ENCODE results near the gene EFEMP1. TPM values are rescaled to one million over a fixed set of nuclear protein-coding genes. Genes with fewer than 3 reads are reported as not detected.

The EFEMP1 gene
- total and polyA plus RNA-seq, 2 of the 13 experiments (the other 11 are each of a cell fraction or from before 2014, with no cell fraction given) = not detected

- Histone ChIP-seq H3K9me3 (ENCODE audit: low read length) (no peaks in the 10 kb centered on the region), H3K4me1 (ENCODE audit: insufficient read depth, low read length) (no peaks in the 10 kb centered on the region), H3K4me3 (replicated peaks in 1 of 3; ENCODE audit: insufficient read depth in 1 of 3, low read depth in 2 of 3, low read length in 3 of 3) (no peak overlapping the region), H2AFZ (ENCODE audit: low read length) (no peak overlapping the region), H3K27me3 (ENCODE audit: control insufficient read depth in 1 of 2, insufficient read depth in 2 of 2, low read length in 2 of 2) (no peaks in the 10 kb centered on the region), H3K4me2 (ENCODE audit: low read depth, low read length) (no peak overlapping the region), H4K20me1 (ENCODE audit: insufficient read depth, low read length) (no peaks in the 10 kb centered on the region), H3K79me2 (ENCODE audit: insufficient read depth, low read length) (no peaks in the 10 kb centered on the region), H3K36me3 (replicated peaks in 1 of 2; ENCODE audit: control insufficient read depth in 1 of 2, insufficient read depth in 2 of 2, low read length in 2 of 2) (no peaks in the 10 kb centered on the region), H3K27ac (ENCODE audit: extremely low read length, insufficient read depth, low read length) (no peak overlapping the region), H3K9ac (ENCODE audit: insufficient read depth, low read depth, low read length) (no peak overlapping the region)
- no peak for ATAC-seq
- BruUV-seq (replicated peaks) = no TSS peak
- DNase-seq (ENCODE audit: low spot score) = no peak
- no peak for FAIRE-seq
- WGBS (ENCODE audit: low lambda C conversion rate) = 3% methylated on average over 1 of the region's 1 CpG
- intact Hi-C loops (cut with micrococcal nuclease; ENCODE audit: unreplicated experiment) (no loop called here), in situ Hi-C loops (cut with HindIII; ENCODE audit: extremely low pct_ligation_motif_present, low pct_unique_long_range_greater_than_20kb) (no loop called here)
- ChIA-PET CTCF (ENCODE audit: low intra/inter-chr PET ratio, low total read pairs) (no interaction called here), POLR2A (no interaction called here)
- TF ChIP-seq FOXP1 (IDR thresholded peaks at IDR 0.05) = no peak
- TF ChIP-seq FOXP1 (CRISPR knock-in tag; IDR thresholded peaks at IDR 0.05) = no peak
- TF ChIP-seq NFIC (IDR thresholded peaks at IDR 0.05; ENCODE audit: low read length) = no peak
- TF ChIP-seq ZNF468 (CRISPR knock-in tag; IDR thresholded peaks at IDR 0.05) = no peak
- TF ChIP-seq KAT8 (CRISPR knock-in tag; IDR thresholded peaks at IDR 0.05) = no peak
- no peak for TF ChIP-seq ZNF432 (CRISPR knock-in tag; IDR thresholded peaks at IDR 0.05; ENCODE audit: borderline replicate concordance)
- TF ChIP-seq ELF3 (CRISPR knock-in tag; IDR thresholded peaks at IDR 0.05) = no peak
- no peak for TF ChIP-seq ZNF251 (CRISPR knock-in tag; IDR thresholded peaks at IDR 0.05)
- no peak for TF ChIP-seq SETDB1 (CRISPR knock-in tag; IDR thresholded peaks at IDR 0.05; ENCODE audit: borderline replicate concordance)
- TF ChIP-seq MYNN (CRISPR knock-in tag; IDR thresholded peaks at IDR 0.05; ENCODE audit: low read depth) = no peak
- TF ChIP-seq ZBTB10 (CRISPR knock-in tag; IDR thresholded peaks at IDR 0.05; ENCODE audit: borderline replicate concordance) = no peak
- TF ChIP-seq ZNF574 (CRISPR knock-in tag; IDR thresholded peaks at IDR 0.05) = no peak
- TF ChIP-seq MEIS2 (CRISPR knock-in tag; IDR thresholded peaks at IDR 0.05) = no peak
- TF ChIP-seq TGIF2 (CRISPR knock-in tag; IDR thresholded peaks at IDR 0.05) = no peak
- TF ChIP-seq KMT2B (CRISPR knock-in tag; IDR thresholded peaks at IDR 0.05) = no peak
- TF ChIP-seq ZNF234 (CRISPR knock-in tag; conservative IDR thresholded peaks at IDR 0.05) = no peak
- no peak for TF ChIP-seq KLF12 (CRISPR knock-in tag; IDR thresholded peaks at IDR 0.05; ENCODE audit: borderline replicate concordance)
- no peak for TF ChIP-seq NCOA2 (CRISPR knock-in tag; IDR thresholded peaks at IDR 0.05)
Observed at GRCh38 chr2:55901322-55901721, 22.3 kb downstream of the EFEMP1 start.
